T follicular helper cell (primary cell): ENCODE data around the gene TBC1D2B.
"Not testable (repeated sequence)": the region's sequence is repeated elsewhere in the genome, so short reads cannot be mapped to it uniquely, and the experiment has no call there.

Source experiments
- DNase-seq: peaks from one replicate; pipeline ENCODE4 v3.0.0-alpha.2; 2020; ENCODE audit warnings: low read depth

TBC1D2B gene

GRCh38 chr15:78001656-78002055, 75.9 kb downstream of the TBC1D2B start:
- DNase-seq: no peak

GRCh38 chr15:78000927-78001249, 76.6 kb downstream of the TBC1D2B start:
- no peak for DNase-seq

- peak; percentile 78 for DNase-seq
These were observed 77.2 kb downstream of the TBC1D2B start for GRCh38 chr15:78000091-78000926.

GRCh38 chr15:77999486-77999885, 78.0 kb downstream of the TBC1D2B start:
- DNase-seq: no peak

- DNase-seq: no peak
These were observed 78.9 kb downstream of the TBC1D2B start for GRCh38 chr15:77998592-77998991.

- DNase-seq: not testable (repeated sequence)
These were observed 79.6 kb downstream of the TBC1D2B start for GRCh38 chr15:77997761-77998554.

GRCh38 chr15:77997221-77997620, 80.3 kb downstream of the TBC1D2B start:
- not testable (repeated sequence) for DNase-seq

- not testable (repeated sequence) for DNase-seq
These were observed 80.8 kb downstream of the TBC1D2B start for GRCh38 chr15:77996713-77997171.

- not testable (repeated sequence) for DNase-seq
These were observed 81.3 kb downstream of the TBC1D2B start for GRCh38 chr15:77996226-77996625.

GRCh38 chr15:77995537-77995918, 82.0 kb downstream of the TBC1D2B start:
- DNase-seq: not testable (repeated sequence)

- not testable (repeated sequence) for DNase-seq
These were observed 82.5 kb downstream of the TBC1D2B start for GRCh38 chr15:77994893-77995536.

- DNase-seq: not testable (repeated sequence)
These were observed 83.4 kb downstream of the TBC1D2B start for GRCh38 chr15:77993970-77994693.

- DNase-seq: no peak
These were observed 84.1 kb downstream of the TBC1D2B start for GRCh38 chr15:77993374-77993911.

GRCh38 chr15:77992356-77993222, 84.9 kb downstream of the TBC1D2B start:
- DNase-seq: no peak

- DNase-seq: not testable (repeated sequence)
These were observed 85.8 kb downstream of the TBC1D2B start for GRCh38 chr15:77991658-77992201.

GRCh38 chr15:77991029-77991406, 86.5 kb downstream of the TBC1D2B start:
- no peak for DNase-seq

GRCh38 chr15:77989296-77990143, 88.0 kb downstream of the TBC1D2B start:
- no peak for DNase-seq

- DNase-seq: no peak
These were observed 88.9 kb downstream of the TBC1D2B start for GRCh38 chr15:77988347-77989295.
